ENCODE data around the gene EFS.

DNA sequence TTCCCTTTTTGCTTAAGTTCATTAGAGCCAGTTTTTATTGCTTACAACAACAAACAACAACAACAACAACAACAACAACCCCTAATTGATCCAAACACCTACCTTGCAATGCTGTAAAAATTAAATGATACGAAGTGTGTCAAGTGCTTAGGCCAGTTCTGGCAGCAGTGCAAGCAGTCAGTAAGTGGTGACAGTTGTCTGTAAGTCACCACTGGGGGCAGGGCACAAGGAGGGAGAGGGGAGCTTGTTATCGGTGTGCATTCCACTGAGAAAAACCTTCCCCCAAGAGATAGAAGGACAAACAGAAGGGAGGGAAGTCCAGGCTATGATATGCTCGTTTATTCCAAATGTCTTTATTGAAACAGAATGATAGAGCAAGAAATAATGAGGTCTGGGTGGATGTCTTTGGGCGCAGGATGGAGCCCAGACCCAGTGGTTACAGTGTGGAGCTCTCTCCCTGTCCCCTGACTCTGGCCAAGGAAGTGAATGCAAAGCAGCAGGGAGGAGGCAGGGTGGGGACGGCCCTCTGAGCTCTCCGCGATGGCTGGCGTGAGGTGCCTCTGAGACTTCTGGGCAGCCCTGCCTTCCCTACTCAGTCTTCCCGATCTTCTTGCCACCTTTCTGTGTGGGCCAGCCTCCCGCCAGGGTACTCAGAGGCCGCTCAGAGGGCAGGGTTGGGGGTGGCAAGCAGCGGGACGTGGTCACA lies 18.8 kb downstream of the EFS start:
- no peak for TF ChIP-seq POLR2A (IDR thresholded peaks at IDR 0.05; ENCODE audit: low read length)
- TF ChIP-seq GATA1 (IDR thresholded peaks at IDR 0.05; ENCODE audit: low read depth, low read length) = no peak
